A549 treated with GW870086 at 1 μM for 4 hours (cell line): Measurements from ENCODE around the gene FADS6. TPM values are rescaled to one million over a fixed set of nuclear protein-coding genes. Genes with fewer than 3 reads are reported as not detected.

Source experiments
- total RNA-seq: library from RNA; stranded (reverse); fragments of 200-300 nt; extraction: Qiagen RNA extraction; gene quantifications from 5 replicates; pipeline ENCODE4 v1.2.3, GENCODE V29; 2022; ENCODE audit warnings: low read depth

Gene FADS6, protein sequence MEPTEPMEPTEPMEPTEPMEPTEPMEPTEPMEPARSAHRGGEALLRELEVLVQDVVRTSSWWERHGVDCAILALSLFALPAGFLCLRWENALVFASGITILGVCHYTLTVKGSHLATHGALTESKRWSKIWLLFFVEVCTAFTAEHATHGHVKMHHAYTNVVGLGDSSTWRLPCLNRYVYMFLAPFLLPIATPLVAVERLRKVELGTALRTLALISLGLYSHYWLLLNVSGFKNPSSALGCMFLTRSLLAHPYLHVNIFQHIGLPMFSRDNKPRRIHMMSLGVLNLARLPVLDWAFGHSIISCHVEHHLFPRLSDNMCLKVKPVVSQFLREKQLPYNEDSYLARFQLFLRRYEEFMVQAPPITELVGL
- total RNA-seq = 0.09 TPM in 1 of 5 replicates, not detected in the others

DNA sequence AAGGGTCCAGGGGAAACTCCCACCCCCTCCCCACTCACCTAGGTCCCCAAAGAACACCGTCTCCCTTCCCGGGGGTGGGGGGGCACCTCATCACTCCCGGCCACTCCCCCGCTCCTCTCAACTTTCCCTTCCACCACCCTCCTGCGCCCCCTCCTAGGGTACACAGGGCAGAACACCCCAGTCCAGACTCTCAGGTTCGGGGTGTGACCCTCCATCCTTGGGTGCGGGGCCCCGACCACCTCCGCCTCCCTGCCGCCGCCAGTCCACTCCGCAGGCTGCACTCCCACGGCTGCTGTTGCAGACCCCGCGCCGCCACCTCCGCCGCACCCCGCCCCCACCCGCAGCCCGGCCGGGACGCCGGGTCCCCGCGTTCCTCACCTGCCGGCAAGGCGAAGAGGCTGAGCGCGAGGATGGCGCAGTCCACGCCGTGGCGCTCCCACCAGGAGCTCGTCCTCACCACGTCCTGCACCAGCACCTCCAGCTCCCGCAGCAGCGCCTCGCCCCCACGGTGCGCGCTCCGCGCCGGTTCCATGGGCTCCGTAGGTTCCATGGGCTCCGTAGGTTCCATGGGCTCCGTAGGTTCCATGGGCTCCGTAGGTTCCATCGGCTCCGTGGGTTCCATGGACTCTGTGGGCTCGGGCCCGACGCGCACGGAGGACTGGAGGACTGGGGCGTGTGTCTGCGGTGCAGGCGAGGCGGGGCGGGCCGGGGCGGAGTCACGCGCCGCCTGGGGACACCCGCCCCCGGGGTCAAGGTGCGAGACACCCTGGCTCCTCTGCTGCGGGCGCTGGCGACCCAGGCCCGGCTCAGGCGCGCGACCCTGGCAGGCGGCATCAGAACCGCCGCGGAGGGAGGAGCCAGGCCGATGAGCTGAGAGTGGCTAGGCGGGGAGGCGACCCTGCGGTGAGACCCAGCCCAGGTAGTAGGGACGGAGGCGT lies at the start of gene FADS6:
Gene FADS6 (minus strand): TSS at position 660 of the 938 bp plus-strand sequence. CDS start 38 bp downstream, at position 622.

GRCh38 chr17:74935585-74936469 lies 42.4 kb upstream of the FADS6 start, which contains the start of gene OTOP3:
Gene OTOP3 (plus strand): TSS chr17:74935898. CDS start chr17:74935922, 24 bp downstream.

DNA sequence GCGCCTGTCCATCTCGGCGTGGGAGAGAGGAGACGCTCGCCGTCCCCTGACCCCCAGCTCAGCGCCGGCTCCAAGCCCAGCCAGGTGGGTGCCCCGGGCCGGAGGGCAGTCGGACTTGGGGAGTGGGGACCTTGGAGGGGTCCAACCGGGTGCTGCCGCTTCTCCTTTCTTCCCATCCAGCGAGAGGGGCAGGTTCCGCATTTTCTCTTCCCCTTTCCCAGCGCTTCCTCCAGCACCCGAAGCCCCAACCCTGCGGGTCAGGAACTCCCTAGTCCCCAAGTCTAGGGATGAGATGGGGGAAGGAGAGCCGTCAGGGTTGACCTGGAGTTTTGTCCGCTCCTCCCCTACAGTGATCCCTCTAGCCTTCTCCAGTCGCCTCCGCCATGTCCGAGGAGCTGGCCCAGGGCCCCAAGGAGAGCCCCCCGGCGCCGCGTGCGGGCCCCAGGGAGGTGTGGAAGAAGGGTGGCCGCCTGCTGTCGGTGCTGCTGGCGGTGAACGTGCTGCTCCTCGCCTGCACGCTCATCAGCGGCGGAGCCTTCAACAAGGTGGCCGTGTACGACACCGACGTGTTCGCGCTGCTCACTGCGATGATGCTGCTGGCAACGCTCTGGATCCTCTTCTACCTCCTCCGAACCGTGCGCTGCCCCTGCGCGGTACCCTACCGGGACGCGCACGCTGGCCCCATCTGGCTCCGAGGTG lies 31.0 kb upstream of the FADS6 start, which contains the start of gene OTOP2:
Gene OTOP2 (plus strand): TSS at position 24 of the 699 bp plus-strand sequence. CDS start 360 bp downstream, at position 384.

DNA sequence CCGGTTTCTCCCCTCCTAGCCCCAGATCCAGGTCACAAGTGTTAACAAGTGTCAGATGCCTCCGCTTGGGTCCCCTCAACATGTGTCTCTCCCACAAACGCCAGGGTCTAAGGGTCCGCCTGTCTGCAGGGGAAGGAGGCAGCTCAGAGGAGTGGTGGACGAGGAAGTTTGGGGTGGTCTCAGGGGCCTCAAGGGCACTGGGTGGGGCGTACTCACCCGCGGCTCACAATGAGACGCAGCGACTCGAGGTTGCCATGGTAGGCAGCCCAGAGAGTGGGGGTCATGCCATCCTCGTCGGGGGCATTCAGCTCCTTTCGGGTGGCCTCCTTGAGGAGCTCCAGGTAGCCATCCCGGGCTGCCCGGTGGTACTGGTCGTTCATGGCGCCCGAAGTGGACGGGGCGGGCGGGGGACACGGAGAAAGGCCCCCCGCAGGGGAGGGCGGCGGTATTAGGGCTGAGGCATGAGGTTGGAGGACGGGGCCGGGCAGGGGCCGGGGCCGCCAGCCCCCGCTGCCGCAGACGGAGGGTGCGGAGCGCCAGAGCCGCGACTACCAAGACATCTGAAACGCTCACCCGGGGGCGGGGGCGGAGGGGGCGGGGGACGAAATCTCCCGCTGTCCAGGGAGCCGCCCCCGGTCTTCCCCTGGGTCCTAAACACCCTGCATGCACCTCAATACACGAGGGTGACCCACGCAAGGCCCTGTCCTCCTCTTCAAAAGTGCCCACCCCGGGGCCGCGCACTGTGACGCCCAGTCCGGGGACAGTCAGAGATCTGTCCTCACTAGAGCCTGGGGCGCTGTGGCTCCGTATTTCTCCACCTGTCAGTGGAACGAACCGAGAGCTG lies 29.5 kb upstream of the FADS6 start, which contains the start of gene USH1G:
Gene USH1G (minus strand): TSS at position 562 of the 844 bp plus-strand sequence. CDS start 182 bp downstream, at position 380.

DNA sequence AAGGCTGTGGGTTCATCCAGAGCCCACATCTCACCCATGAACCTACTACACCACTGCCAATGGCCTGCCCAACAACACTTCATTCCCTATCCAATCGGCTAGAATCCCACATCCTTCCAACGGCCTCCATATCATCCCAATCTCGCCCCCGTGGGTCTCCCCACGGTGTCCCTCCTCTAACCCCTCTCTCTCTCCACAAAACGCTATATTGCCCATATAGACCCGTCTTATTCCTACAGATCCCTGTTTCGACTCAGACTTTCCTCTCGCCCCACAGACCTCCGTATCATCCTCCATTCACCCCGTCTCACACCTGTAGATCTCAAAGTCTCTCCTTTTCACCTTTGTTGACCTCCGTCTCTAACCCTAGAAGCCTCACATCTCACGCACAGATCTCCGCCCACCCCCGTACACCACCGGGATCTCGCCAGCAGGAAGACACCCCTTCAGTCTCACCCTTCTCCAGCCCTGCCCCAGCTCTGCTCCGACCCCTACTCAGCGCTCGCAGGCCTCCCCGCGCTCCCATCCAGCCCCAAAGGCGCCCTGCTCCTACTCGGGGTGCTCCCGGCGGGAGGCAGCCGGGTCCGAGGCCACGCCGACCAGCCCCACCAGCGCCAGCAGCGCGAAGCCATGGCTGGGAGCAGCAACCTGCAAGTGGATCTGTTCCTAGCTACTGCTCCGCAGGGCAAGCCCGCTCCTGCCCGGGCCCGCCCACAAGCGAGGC lies 21.0 kb downstream of the FADS6 start, which contains the start of gene FDXR:
Gene FDXR (minus strand): TSS at position 682 of the 724 bp plus-strand sequence. CDS start 50 bp downstream, at position 632.

DNA sequence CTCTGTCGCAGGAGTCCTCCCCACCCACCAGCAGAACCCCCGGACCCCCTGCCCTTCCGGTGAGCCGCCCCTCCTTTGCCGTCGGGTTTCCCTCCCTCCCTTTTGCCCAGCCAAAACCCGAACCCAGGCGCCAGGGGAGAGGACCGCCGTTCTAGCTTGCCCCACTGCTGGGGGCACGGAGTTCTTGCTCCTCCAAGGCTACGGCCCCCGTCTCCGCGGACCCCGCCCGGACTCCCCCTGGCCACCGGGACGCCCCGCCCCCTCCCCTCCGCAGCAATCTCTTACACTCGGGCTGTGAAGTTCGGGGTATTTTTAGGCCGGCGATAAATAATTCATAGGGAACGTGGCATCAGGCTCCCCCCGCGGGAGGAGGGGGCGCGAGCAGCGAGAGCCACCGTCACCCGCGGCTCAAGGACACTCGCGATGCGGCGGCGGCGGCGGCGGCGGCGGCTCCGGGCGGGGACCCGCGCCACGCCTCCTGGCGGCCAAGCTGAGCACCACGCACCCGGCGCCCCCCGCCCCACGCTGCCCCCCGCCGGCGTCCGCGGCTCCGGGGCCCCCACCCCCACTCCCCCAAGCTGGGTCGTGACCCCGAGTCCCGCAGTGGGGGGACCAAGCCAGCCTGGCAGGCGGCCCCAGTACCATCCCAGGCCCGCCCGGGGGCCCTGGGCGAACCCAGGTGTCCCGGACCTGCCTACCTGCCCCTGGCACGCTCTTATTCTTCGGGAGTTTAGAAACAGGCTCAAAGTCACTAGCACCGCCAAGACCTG lies 33.8 kb downstream of the FADS6 start, which contains the start of gene GRIN2C:
Gene GRIN2C (minus strand): TSS at position 427 of the 770 bp plus-strand sequence. CDS start 4,793 bp downstream, outside the sequence.

Other genes starting within 250 kb of the FADS6 start
- not detected in 5 replicates for gene CD300LF, start 180.7 kb downstream of the FADS6 start, total RNA-seq
- 1.1 to 1.4 TPM (median 1.3 TPM) in 5 replicates for gene RAB37, start 156.4 kb downstream of the FADS6 start, total RNA-seq
- 34.8 to 45.4 TPM (median 44.6 TPM) in 5 replicates for gene NHERF1, start 145.0 kb downstream of the FADS6 start, total RNA-seq
- 46.7 to 62.2 TPM (median 56.4 TPM) in 5 replicates for gene NAT9, start 117.3 kb downstream of the FADS6 start, total RNA-seq
- gene GRIN2C, start 33.7 kb downstream of the FADS6 start, total RNA-seq = 0.14 to 0.37 TPM (median 0.22 TPM) in 5 replicates
- 48.1 to 67.0 TPM (median 61.8 TPM) in 5 replicates for gene FDXR, start 20.6 kb downstream of the FADS6 start, total RNA-seq
- gene USH1G, start 29.6 kb upstream of the FADS6 start, total RNA-seq = 0.07 to 0.12 TPM (median 0.11 TPM) in 5 replicates
- 0.13 TPM in 1 of 5 replicates, not detected in the others for gene OTOP2, start 30.6 kb upstream of the FADS6 start, total RNA-seq
- not detected in 5 replicates for gene OTOP3, start 42.3 kb upstream of the FADS6 start, total RNA-seq
- 13.8 to 19.2 TPM (median 17.5 TPM) in 5 replicates for gene HID1, start 79.1 kb upstream of the FADS6 start, total RNA-seq
- 56.3 to 70.7 TPM (median 68.6 TPM) in 5 replicates for gene CDR2L, start 94.0 kb upstream of the FADS6 start, total RNA-seq
- 72.9 to 81.4 TPM (median 79.5 TPM) in 5 replicates for gene MRPL58, start 119.0 kb upstream of the FADS6 start, total RNA-seq
- 492 to 570 TPM (median 501 TPM) in 5 replicates for gene ATP5PD, start 153.3 kb upstream of the FADS6 start, total RNA-seq
- gene KCTD2, start 153.6 kb upstream of the FADS6 start, total RNA-seq = 27.5 to 32.0 TPM (median 31.1 TPM) in 5 replicates
- gene SLC16A5, start 194.3 kb upstream of the FADS6 start, total RNA-seq = 26.1 to 36.0 TPM (median 31.7 TPM) in 5 replicates
- gene ARMC7, start 216.3 kb upstream of the FADS6 start, total RNA-seq = 17.1 to 20.9 TPM (median 18.8 TPM) in 5 replicates
- 89.6 to 134 TPM (median 128 TPM) in 5 replicates for gene NT5C, start 238.1 kb upstream of the FADS6 start, total RNA-seq